ENCODE data around the gene INO80D.

- no peak for TF ChIP-seq TAF1 (IDR thresholded peaks at IDR 0.05; ENCODE audit: borderline replicate concordance, low read depth, low read length)
- no peak for TF ChIP-seq POLR2A (IDR thresholded peaks at IDR 0.05; ENCODE audit: low read depth, low read length)
Measured at GRCh38 chr2:205972113-205972512, 113.9 kb downstream of the INO80D start.
